Measurements from ENCODE around the gene FUT8.

FUT8 gene

GRCh38 chr14:65373671-65374039 lies 38.9 kb upstream of the FUT8 start:
- TF ChIP-seq CTCF (IDR thresholded peaks at IDR 0.05; ENCODE audit: low read depth, low read length), result no peak
- DNase-seq (ENCODE audit: low read depth in 2 of 2), result peak in 1 of 2 donors; percentile 21
- no peak overlapping the region for H3K4me3 ChIP-seq (replicated peaks in 1 of 2; ENCODE audit: low read depth in 2 of 2, low read length in 2 of 2)

GRCh38 chr14:65377576-65377975 lies 35.0 kb upstream of the FUT8 start:
- no peak overlapping the region for H3K4me3 ChIP-seq (replicated peaks in 1 of 2; ENCODE audit: low read depth in 2 of 2, low read length in 2 of 2)
- TF ChIP-seq CTCF (IDR thresholded peaks at IDR 0.05; ENCODE audit: low read depth, low read length), result no peak
- DNase-seq (ENCODE audit: low read depth in 2 of 2), result peak; percentile 60 to 72

GRCh38 chr14:65382586-65382985 lies 29.9 kb upstream of the FUT8 start:
- no peak overlapping the region for H3K4me3 ChIP-seq (replicated peaks in 1 of 2; ENCODE audit: low read depth in 2 of 2, low read length in 2 of 2)
- DNase-seq (ENCODE audit: low read depth in 2 of 2), result no peak
- TF ChIP-seq CTCF (IDR thresholded peaks at IDR 0.05; ENCODE audit: low read depth, low read length), result no peak

- no peak overlapping the region for H3K4me3 ChIP-seq (replicated peaks in 1 of 2; ENCODE audit: low read depth in 2 of 2, low read length in 2 of 2)
- no peak for DNase-seq (ENCODE audit: low read depth in 2 of 2)
- no peak for TF ChIP-seq CTCF (IDR thresholded peaks at IDR 0.05; ENCODE audit: low read depth, low read length)
Observed at GRCh38 chr14:65387171-65387570, 25.4 kb upstream of the FUT8 start.

GRCh38 chr14:65387628-65388027 lies 24.9 kb upstream of the FUT8 start:
- H3K4me3 ChIP-seq (replicated peaks in 1 of 2; ENCODE audit: low read depth in 2 of 2, low read length in 2 of 2), result no peak overlapping the region
- TF ChIP-seq CTCF (IDR thresholded peaks at IDR 0.05; ENCODE audit: low read depth, low read length), result no peak
- DNase-seq (ENCODE audit: low read depth in 2 of 2), result no peak

- TF ChIP-seq CTCF (IDR thresholded peaks at IDR 0.05; ENCODE audit: low read depth, low read length), result no peak
- DNase-seq (ENCODE audit: low read depth in 2 of 2), result no peak
Observed at GRCh38 chr14:65392296-65392695, 20.2 kb upstream of the FUT8 start.

GRCh38 chr14:65396082-65396910 lies 16.2 kb upstream of the FUT8 start:
- no peak for DNase-seq (ENCODE audit: low read depth in 2 of 2)
- no peak for TF ChIP-seq CTCF (IDR thresholded peaks at IDR 0.05; ENCODE audit: low read depth, low read length)
- no peak overlapping the region for H3K4me3 ChIP-seq (replicated peaks in 1 of 2; ENCODE audit: low read depth in 2 of 2, low read length in 2 of 2)

More at GRCh38 chr14:65392296-65392695, 20.2 kb upstream of the FUT8 start:
- H3K4me3 ChIP-seq (replicated peaks in 1 of 2; ENCODE audit: low read depth in 2 of 2, low read length in 2 of 2), result no peak overlapping the region

All from cardiac fibroblast (primary cell).